Osteoblast (primary cell): ENCODE data around the gene MAPK9. TPM values are rescaled to one million over a fixed set of nuclear protein-coding genes. Genes with fewer than 3 reads are reported as not detected.

Source experiments
- DNase-seq: peaks from one replicate; pipeline ENCODE4 v3.0.0; 2011; ENCODE audit warnings: low spot score, mixed read lengths; ENCODE audit not compliant: insufficient read length; ENCODE audit errors: missing footprints
- H2AFZ ChIP-seq: 2 replicates; pipeline ENCODE4 v1.6.0; 2011; ENCODE audit warnings: mild to moderate bottlenecking, low read length
- H3K27ac ChIP-seq: 2 replicates; pipeline ENCODE4 v1.5.1; 2011; ENCODE audit warnings: mild to moderate bottlenecking, low read depth, low read length, moderate library complexity
- H3K27me3 ChIP-seq: 2 replicates; pipeline ENCODE4 v1.6.0; 2012; ENCODE audit warnings: mild to moderate bottlenecking, control low read depth, inconsistent platforms, low read length, moderate library complexity; ENCODE audit not compliant: insufficient read depth
- H3K36me3 ChIP-seq: 2 replicates; pipeline ENCODE4 v1.5.1; 2011; ENCODE audit warnings: mild to moderate bottlenecking, low read length, control low read depth, moderate library complexity; ENCODE audit not compliant: insufficient read depth
- H3K4me1 ChIP-seq: 2 replicates; pipeline ENCODE4 v1.5.1; 2011; ENCODE audit warnings: mild to moderate bottlenecking, low read length, control low read depth, moderate library complexity; ENCODE audit not compliant: insufficient read depth
- H3K4me2 ChIP-seq: 2 replicates; pipeline ENCODE4 v1.6.0; 2011; ENCODE audit warnings: mild to moderate bottlenecking, low read length; ENCODE audit not compliant: insufficient read depth
- H3K4me3 ChIP-seq: fragments of 200-600 bp; sonication (generic); 3 replicates; pipeline ENCODE4 v1.5.1; 2012; ENCODE audit warnings: mild to moderate bottlenecking, low read length, inconsistent platforms; ENCODE audit not compliant: insufficient read depth
- H3K79me2 ChIP-seq: 2 replicates; pipeline ENCODE4 v1.6.0; 2012; ENCODE audit warnings: mild to moderate bottlenecking, low read length, control low read depth, inconsistent platforms; ENCODE audit not compliant: insufficient read depth
- H3K9me3 ChIP-seq: 2 replicates; pipeline ENCODE4 v1.5.1; 2011; ENCODE audit warnings: low read depth, low read length, control low read depth
- H4K20me1 ChIP-seq: 2 replicates; pipeline ENCODE4 v1.6.0; 2012; ENCODE audit warnings: mild to moderate bottlenecking, low read length, control low read depth; ENCODE audit not compliant: insufficient read depth
- CTCF ChIP-seq: IDR thresholded peaks from 2 replicates; pipeline ENCODE4 v1.5.1; 2011; ENCODE audit warnings: mild to moderate bottlenecking, low read depth, low read length, moderate library complexity; ENCODE audit errors: extremely low read depth
- total RNA-seq: library from RNA; depleted of rRNA; stranded (reverse); fragments of >200 nt; gene quantifications from 2 replicates; pipeline ENCODE4 v1.2.3, GENCODE V29; 2012

The MAPK9 gene
- total RNA-seq, 1 donor: 31.8 TPM

- H3K79me2 ChIP-seq: no peaks in the 10 kb centered on the region
- no peaks in the 10 kb centered on the region for H4K20me1 ChIP-seq
- no peaks in the 10 kb centered on the region for H3K27me3 ChIP-seq
- H3K4me1 ChIP-seq: no peaks in the 10 kb centered on the region
- no peak overlapping the region for H2AFZ ChIP-seq
- H3K9me3 ChIP-seq: no peaks in the 10 kb centered on the region
- H3K4me2 ChIP-seq: no peak overlapping the region
- DNase-seq: no peak
- H3K36me3 ChIP-seq: no peaks in the 10 kb centered on the region
- H3K27ac ChIP-seq: no peak overlapping the region
- TF ChIP-seq CTCF: peak; percentile 34
- H3K4me3 ChIP-seq: no peak overlapping the region
Measured at GRCh38 chr5:180201051-180201987, 90.6 kb downstream of the MAPK9 start.

- Histone ChIP-seq H4K20me1 (no peaks in the 10 kb centered on the region), H3K4me1 (no peaks in the 10 kb centered on the region), H2AFZ (no peak overlapping the region), H3K4me2 (no peak overlapping the region), H3K4me3 (no peak overlapping the region), H3K27ac (no peak overlapping the region), H3K79me2 (no peaks in the 10 kb centered on the region), H3K9me3 (no peaks in the 10 kb centered on the region), H3K27me3 (no peaks in the 10 kb centered on the region), H3K36me3 (no peaks in the 10 kb centered on the region)
- TF ChIP-seq CTCF: no peak
- no peak for DNase-seq
Measured at GRCh38 chr5:180199390-180199789, 92.5 kb downstream of the MAPK9 start.

- peak; percentile 58 for DNase-seq
- Histone ChIP-seq H3K4me1 (no peaks in the 10 kb centered on the region), H2AFZ (no peak overlapping the region), H3K27ac (no peak overlapping the region), H3K4me3 (no peak overlapping the region), H3K79me2 (no peaks in the 10 kb centered on the region), H4K20me1 (no peaks in the 10 kb centered on the region), H3K36me3 (no peaks in the 10 kb centered on the region), H3K9me3 (no peaks in the 10 kb centered on the region), H3K27me3 (no peaks in the 10 kb centered on the region), H3K4me2 (no peak overlapping the region)
- no peak for TF ChIP-seq CTCF
Measured at GRCh38 chr5:180198208-180198607, 93.7 kb downstream of the MAPK9 start.

- peak; percentile 39 for DNase-seq
- no peaks in the 10 kb centered on the region for H3K27me3 ChIP-seq
Measured at GRCh38 chr5:180197016-180197702, 94.7 kb downstream of the MAPK9 start.

More at GRCh38 chr5:180197016-180197702, 94.7 kb downstream of the MAPK9 start:
- no peak overlapping the region for H3K27ac ChIP-seq
- no peak for TF ChIP-seq CTCF
- no peaks in the 10 kb centered on the region for H4K20me1 ChIP-seq
- H3K4me2 ChIP-seq: no peak overlapping the region
- H3K79me2 ChIP-seq: no peaks in the 10 kb centered on the region
- no peak overlapping the region for H2AFZ ChIP-seq
- no peaks in the 10 kb centered on the region for H3K36me3 ChIP-seq
- no peaks in the 10 kb centered on the region for H3K4me1 ChIP-seq
- H3K4me3 ChIP-seq: no peak overlapping the region
- H3K9me3 ChIP-seq: no peaks in the 10 kb centered on the region
